HG03280 (cell line): ENCODE results near the gene HCAR3.
A peak's percentile ranks its signal among the peaks of the same experiment; 100 is the strongest.
"Not testable (repeated sequence)": the region's sequence is repeated elsewhere in the genome, so short reads cannot be mapped to it uniquely, and the experiment has no call there.

Experiments used
- ATAC-seq: cut with Tn5 transposase; IDR thresholded peaks from one replicate; pipeline ENCODE4 v1.9.1; 2021; ENCODE audit warnings: mild to moderate bottlenecking, moderate library complexity; ENCODE audit not compliant: unreplicated experiment

Gene HCAR3

DNA sequence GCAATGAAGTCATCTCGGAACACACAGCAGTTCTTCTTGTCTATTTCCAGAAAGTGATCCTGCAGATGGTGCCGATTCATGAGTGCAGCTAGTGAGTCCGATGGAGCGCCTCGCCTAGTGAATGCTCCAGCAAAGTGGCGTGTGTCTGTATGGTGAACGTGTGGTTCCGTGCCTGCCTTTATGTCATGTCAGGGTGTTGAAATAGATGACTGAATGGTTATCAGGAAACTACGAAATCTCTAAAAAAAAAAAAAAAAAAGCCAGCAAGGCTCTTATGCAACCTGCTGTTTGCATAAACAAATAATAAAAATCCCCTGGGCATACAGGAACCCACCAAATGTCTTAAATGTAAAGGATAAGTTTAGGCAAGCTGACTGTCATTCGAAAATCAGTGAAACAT lies at the start of gene HCAR3:
TSS of gene HCAR3 (minus strand) at position 154 of the 400 bp plus-strand sequence. CDS start at position 80, 74 bp downstream.
- ATAC-seq = not testable (repeated sequence)

DNA sequence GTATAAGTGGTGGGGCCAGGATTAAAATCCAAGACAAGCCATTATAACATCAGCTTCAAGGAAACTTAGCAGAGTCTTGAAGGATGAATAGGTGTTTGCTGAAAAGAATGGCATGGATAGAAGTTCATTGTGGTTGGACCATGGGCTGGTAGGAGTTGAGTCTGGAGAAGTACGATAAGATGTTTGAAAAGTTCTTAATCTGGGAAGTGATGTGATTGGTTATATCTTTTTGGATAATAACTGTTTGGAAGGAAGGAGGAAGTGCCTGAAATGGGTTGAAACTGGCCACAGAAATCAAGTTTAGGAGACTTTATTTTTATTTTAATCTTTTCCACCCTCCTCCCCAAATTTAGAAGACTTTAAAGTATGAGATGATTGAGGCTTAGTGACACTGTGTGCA lies 41.0 kb upstream of the HCAR3 start:
- no peak for ATAC-seq

DNA sequence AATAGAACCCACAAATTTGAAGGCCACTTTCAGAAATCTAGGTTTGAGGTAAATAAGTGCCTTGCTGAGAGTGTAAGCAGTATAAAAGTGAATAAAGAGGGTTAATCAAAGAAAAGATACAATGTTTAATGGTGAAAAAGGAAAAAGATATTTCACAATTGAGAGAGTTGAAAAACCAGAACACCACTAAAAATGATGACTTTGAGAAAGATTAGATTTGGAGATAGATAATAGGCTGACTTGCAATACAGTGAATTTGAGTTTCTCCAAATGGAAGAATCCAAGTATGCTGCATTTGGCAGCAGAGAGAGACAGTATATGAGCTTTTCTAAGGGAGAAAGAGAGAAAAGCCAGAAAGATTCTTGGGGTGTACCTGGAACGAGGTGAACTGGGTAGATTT lies 38.2 kb upstream of the HCAR3 start:
- no peak for ATAC-seq

DNA sequence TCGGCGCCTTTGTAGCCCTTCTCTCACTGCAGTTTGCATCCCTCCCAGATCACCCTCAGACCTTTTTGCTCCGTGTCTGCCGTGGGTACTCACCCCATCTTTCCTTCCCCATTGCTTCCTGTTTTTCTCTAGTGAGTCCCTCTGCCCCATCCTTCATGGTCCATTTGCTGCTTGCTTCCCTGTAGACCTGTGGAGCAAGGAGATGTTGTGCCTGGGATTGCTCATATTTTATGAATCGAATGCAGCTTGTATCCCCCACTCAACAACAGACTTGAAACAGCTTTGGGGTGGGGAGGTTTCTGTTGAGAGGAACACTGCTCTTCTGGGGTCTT lies 36.7 kb upstream of the HCAR3 start:
- no peak for ATAC-seq

DNA sequence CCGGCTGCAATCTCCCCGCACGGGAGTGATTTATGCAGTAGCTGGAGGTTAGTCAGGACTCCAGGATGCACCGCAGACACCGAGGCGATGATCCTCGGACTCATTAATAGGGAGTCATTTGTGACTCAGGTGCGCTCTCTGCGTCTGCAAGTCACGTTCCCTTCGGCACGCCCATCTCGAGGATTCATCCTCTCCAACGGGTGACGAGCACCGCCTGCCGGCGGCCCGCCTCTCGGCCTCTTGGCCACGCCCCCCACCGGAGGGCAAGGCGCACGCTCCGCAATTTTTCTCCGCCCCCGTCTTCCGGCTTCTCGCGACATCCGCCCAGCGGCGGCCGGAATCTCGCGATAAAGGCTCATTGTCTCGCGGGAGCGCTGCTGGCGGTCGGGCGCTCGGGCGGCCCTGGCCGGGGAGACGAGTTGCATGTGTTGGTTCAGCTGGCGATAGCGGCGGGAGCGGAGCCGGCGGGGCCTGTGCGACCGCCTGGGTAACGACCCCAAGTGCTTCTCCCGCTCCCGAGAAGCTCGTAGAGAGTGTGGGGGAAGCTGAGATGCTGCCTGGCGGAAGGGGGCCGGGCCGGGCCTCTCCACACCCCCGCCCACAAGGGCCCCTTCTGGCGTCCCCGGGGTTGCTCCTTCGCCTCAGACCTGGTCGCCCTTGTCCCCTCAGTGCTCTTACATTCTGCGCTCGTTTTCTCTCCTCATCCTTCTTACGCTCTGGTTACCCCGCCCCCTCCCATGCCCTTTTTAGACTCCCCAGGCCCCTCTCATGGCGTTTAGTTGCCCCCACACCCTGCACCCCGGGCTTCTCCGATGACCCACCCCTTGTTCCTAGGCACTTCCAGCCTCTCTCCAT lies 36.1 kb upstream of the HCAR3 start, which contains the start of gene DENR:
TSS of gene DENR (plus strand) at position 361 of the 855 bp plus-strand sequence. CDS start 878 bp downstream, outside the sequence.
- ATAC-seq = peak; percentile 94

DNA sequence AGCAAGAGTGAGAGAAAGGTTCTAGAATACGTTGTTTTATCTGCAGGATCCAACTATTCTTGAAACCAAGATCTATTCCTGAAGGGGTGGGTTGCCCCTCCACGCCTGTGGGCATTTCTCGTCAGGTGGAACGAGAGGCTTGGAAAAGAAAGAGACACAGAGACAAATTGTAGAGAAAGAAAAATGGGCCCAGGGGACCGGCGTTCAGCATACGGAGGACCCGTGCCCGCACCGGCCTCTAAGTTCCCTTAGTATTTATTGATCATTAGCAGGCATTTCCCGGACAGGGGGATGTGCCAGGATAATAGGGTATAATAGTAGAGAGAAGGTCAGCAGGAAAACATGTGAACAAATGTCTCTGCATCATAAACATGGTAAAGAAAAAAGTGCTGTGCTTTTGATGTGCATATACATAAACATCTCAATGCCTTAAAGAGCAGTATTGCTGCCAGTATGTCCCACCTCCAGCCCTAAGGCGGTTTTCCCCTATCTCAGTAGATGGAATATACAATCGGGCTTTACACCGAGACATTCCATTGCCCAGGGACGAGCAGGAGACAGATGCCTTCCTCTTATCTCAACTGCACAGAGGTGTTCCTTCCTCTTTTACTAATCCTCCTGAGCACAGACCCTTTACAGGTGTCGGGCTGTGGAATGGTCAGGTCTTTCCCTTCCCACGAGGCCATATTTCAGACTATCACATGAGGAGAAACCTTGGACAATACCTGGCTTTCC lies 34.3 kb upstream of the HCAR3 start:
- ATAC-seq = not testable (repeated sequence)

DNA sequence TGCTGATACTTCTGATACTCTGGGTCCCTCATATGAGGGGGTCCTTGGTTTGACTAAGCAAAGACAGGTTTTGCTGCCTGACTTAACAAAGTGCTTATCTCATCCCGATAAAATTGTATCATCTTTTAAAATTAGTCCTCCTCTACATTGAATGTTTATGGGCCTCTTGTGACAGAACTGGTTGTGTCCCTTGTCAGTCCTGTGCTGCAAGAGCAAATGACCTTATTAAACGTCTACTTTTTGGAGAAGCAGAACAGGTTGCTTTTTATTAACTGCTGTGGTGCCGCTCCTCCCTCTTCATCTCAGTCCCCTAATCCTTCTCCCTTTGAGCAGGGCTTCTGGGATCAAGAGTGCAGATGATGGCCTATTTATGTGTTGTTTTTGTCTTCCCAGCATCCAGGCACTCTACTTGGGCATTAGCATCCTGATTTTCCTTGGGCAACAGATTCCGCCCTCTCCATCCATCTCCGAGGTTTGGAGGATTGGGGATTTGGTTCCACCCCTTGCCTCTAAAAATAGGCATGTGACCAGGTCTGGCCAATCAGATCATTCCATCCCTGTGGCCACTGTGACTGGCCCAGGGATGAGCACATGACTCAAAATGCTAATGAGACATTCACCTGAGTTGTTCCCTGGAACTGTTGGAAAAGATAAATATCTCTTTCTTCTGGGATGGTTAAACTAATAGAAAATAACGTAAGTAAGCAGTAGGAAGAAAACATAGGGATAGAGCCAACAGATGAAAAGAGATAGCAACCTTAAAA lies 33.1 kb upstream of the HCAR3 start:
- no peak for ATAC-seq

DNA sequence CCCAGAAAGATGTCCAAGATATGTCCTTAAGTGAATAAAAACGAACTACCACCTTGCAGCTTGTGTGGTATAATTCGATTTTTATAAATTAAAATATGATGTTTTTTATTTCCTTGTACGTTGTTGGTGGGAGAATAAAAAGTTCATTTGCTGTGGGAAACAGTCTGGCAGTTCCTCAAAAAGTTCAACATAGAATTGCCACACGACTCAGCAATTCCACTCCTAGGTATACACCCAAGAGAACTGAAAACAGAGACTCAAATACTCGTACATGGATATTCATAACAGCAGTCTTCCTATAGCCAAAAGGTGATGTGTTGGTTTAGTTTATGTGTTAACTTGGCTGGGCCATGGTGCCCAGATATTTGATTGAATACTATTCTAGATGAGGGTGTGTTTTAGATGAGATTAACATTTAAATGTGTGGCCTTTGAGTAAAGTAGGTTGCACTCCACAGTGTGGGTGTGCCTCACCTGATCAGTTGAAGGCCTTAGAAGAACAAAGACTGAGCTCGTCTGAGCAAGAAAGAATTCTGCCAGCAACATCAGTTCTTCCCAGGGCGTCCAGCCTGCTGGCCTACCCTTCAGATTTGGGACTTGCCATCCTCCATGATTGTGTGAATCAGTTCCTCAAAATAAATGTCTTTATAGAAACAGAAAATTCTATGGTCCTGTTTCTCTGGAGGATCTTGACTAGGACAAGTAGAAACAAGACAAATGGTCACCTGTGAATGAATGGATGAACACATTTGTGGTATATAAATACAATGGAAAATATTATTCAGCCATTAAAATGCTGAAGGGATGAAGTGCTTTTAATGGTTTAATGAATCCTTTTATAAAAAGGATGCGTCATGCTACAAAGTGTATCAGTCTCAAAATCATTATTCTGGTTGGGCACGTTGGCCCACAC lies 30.9 kb upstream of the HCAR3 start:
- no peak for ATAC-seq

DNA sequence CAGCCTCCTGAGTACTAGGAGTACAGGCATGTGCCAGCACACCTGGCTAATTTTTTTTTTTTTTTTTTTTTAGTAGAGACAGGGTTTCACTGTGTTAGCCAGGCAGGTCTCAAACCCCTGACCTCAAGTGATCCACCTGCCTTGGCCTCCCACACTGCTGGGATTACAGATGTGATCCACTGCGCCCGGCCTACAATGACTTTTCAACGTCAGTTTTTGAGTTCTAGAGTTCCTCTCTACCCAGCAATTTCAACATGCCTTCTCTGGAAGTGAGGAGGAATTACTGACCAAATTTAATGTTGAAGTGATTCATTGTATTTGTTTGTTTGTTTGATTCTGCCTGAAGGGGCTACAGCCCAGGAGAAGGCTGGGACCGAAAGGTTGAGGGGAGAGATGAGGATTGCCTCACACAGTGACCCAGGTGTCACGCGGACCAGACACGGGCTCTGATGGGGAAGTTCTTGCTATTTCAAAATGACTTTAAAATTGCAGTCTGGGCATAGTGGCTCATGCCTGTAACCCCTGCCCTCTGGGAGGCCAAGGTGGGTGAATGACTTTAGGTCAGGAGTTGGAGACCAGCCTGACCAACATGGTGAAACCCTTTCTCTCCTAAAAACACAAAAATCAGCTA lies 27.4 kb upstream of the HCAR3 start:
- ATAC-seq = no peak

DNA sequence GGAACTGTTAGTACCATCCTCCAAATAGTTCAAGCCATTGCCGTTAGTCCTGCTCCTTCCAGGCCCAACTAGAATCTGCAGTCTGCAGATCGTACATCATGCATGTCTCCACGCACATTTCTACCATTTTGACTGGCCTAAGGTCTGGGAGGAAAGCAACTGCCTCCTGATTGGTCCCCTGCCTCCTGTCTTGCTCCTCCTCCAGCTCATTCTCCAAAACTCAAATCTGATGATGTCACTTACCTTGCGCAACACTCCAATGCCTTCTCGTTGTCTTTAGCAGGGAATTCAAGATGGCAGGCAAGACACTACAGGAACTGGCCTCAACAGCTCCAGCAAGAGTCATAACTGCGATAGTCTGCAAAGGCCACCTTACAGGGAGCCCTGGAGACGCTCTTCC lies 23.7 kb upstream of the HCAR3 start:
- no peak for ATAC-seq

DNA sequence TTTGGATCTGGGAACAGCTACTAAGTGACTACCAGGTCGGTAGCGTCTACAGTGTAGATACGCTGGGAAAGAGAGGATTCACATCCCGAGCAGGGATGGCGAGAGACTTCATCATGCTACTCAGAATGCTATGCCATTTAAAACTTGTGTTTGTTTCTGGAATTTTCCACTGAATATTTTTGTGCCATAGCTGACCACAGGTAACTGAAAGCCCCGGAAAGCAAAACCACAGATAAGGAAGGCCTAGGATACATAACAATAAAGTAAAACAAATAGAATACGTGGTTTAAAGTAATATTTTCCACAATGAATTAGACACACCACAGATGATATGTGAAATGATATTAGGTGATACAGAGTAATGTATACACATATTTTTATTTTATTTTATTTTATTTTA lies 22.0 kb upstream of the HCAR3 start:
- no peak for ATAC-seq

DNA sequence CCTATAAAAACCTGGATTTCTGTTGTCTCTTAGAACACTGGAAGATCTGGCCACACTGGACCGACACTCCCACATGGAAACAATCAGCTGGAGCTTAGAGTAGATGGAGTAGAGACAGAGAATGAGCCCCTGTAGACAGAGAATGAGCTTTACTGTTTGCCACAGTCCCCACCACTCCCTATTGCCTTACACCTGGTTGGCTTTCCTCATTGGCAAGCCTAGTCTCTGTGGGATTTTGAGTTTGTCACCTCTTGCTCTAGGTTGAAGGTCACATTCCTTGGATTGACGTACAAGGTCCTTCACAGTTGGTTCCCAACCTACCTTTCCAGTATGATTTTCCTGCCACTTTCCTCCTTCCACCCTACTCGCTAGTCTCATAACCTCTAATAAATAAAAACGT lies 16.0 kb upstream of the HCAR3 start:
- no peak for ATAC-seq

DNA sequence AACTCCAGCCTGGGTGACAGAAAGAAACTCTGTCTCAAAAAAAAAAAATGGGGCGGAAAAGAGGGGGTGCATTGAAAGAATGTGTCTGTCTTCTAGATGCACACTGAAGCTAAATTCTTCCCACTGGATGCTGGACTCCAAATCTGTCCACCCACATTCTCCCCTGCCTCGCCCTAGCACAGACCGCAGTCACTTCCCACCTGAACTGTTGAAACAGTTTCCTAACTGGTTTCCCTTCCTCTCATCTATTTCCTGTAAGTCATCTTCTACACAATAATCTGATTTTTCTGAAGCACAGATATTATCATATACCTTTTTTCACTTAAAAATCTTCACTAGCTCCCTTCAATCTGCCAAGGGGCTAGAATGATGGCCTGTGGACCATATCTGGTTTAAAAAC lies 15.6 kb upstream of the HCAR3 start:
- ATAC-seq = no peak

DNA sequence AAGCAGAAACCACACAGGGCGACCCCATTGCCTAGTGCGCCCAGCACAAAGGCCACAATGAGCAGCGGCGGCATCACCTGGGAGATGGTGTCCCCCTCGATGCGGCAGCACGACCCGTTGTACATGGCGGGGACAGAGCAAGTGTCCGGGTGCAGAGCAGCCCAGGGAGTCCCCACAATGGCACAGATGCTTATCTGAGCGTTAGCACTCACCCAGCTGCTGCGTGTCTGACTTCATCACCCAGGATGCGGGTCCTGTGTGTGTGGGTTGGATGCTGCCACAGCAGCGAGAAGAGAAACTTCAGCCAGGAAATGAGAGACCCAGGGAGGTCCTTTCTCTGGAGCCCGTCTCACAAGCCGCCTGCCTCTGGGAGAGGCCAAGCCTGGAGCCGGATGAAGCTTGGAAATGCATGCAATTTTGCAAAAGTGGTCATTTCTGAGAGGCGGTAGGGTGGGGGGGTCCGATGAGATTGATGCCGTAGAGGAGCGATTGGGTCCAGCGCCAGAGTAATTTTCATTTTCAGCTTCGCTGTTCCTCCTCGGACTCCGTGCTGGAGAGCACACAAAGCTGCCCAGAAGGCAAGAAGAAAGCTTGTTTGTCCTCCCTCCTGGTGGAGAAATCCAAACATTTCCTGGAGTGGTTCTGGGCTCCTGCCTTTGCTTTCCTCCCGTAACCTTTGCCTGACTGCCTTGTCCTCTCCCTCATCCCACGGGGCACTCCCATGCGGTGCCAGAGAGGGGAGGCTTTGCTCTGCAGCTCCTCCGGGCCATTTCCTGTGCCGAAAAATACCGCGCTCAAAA lies 13.8 kb upstream of the HCAR3 start, which contains the start of gene HCAR1:
TSS of gene HCAR1 (minus strand) at position 630 of the 800 bp plus-strand sequence. CDS start at position 125, 505 bp downstream.
- ATAC-seq = no peak

DNA sequence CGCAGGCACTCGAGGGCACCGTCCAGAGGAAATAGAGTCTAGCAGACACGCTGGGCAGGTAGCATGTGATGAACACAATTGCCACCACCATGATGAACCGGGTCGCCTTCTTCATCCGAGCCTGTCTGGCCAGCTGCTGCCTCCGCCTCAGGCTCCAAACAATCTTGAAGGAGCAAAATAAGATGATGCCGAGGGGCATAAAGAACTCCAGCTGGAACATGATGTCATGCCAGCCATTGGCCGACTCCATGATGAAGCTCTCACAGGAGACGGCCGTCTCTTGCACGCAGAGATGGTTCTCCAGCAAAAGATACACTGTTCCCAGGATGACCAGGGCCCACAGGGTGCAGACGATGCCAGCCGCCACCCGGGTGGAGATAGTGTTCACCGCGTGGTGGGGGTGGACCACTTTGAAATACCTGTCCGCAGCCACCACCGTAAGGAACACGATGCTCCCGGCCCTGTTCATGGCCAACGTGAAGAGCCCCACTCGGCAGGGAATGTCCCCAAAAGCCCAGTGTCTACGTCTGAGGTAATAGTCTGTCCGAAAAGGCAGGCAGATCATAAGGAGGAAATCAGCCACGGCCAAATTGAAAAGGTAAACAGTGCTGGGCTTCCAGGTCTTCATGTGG lies 13.1 kb upstream of the HCAR3 start:
- ATAC-seq = no peak

DNA sequence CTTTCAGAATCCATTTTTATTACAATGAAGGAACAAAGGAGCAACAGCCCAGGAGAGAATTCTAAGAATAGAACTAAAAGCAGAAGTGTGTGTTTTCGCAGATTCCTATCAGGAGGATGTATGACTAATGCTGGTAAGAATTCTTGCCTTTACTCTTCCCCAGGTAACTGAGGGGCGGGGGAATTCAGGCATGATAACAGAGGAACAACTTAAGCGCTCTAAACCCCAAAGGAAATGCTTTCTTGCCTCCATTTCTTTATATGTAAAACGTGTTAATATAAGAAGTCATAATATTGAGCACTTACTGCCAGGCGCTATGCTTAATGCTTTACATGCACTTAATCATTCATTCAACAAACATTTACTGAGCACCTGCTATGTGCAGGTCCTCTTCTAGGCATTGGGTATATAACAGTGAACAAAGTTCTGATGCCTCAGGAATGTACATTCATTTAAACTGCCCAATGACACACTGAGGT lies 9.5 kb upstream of the HCAR3 start:
- ATAC-seq = no peak

DNA sequence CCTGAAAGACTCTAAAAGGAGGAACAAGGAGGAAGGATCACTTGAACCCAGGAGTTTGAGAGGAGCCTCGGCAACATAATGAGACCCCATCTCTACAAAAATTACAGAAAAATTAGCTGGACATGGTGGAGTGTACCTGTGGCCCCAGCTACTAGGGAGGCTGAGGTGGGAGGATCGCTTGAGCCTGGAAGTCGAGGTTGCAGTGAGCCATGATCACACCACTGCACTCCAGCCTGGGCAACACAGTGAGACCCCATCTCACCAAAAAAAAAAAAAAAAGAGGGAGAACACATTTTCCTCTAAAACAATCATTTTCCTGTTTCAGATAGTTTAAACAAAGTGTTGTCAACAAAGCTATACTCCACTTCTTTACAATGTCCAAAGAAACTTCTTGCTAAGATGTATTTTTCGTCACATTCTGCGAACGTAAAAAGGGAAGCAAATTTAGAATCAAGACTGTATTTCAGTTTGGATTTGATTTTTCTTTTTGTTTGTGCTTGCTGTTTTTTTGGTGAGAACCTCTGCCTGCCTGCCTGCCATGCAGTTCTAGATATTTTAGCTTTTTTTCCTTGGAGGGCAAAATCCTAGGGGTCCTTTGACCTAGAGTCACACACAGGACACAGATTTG lies 9.0 kb upstream of the HCAR3 start:
- no peak for ATAC-seq
